Measurements from ENCODE around the gene E2F6. TPM values are rescaled to one million over a fixed set of nuclear protein-coding genes. Genes with fewer than 3 reads are reported as not detected.
A peak's percentile ranks its signal among the peaks of the same experiment; 100 is the strongest.

The E2F6 gene
- total and polyA plus RNA-seq, 10 of the 15 experiments (the other 5 are each of a cell fraction or from before 2014, with no cell fraction given): 4.2 to 15.5 (median 11.3) TPM

GRCh38 chr2:11500702-11501303, 34.8 kb upstream of the E2F6 start (continued):
- TF ChIP-seq ZBTB33 (IDR thresholded peaks at IDR 0.05) (no peak), IKZF1 (conservative IDR thresholded peaks at IDR 0.05) (peak; percentile 38), PBX3 (IDR thresholded peaks at IDR 0.05; ENCODE audit: insufficient replicate concordance, low read depth, low read length) (peak; percentile 71), CUX1 (IDR thresholded peaks at IDR 0.05; ENCODE audit: insufficient replicate concordance, low read depth, low read length) (no peak), NR2F1 (conservative IDR thresholded peaks at IDR 0.05) (peak; percentile 46; the same call in 1 of the 2 replicates), IRF4 (IDR thresholded peaks at IDR 0.05; ENCODE audit: low read depth, low read length) (0 out of 2 replicates have a peak, but pooled peaks have one; percentile 19), IKZF2 (IDR thresholded peaks at IDR 0.05) (peak; percentile 41 to 43; a peak in 2 of 4 replicates), SIN3A (IDR thresholded peaks at IDR 0.05; ENCODE audit: low read depth, low read length) (no peak)
